Measurements from ENCODE around the gene WRNIP1. TPM values are rescaled to one million over a fixed set of nuclear protein-coding genes. Genes with fewer than 3 reads are reported as not detected.

Gene WRNIP1
- total RNA-seq, 1 experiment from 2014 or later: 51.7 TPM

- Mint-ChIP-seq H3K4me3 (ENCODE audit: unreplicated experiment) (peak overlapping the region; percentile 72), H3K27ac (ENCODE audit: unreplicated experiment) (no peak overlapping the region), H3K4me1 (ENCODE audit: low read depth, unreplicated experiment) (peaks cover 18% of the 10 kb centered on the region), H3K27me3 (ENCODE audit: insufficient read depth, unreplicated experiment) (no peaks in the 10 kb centered on the region), H3K9me3 (ENCODE audit: unreplicated experiment) (no peaks in the 10 kb centered on the region), H3K36me3 (ENCODE audit: insufficient read depth, unreplicated experiment) (peaks cover 5% of the 10 kb centered on the region)
- no peak for TF ChIP-seq CTCF (IDR thresholded peaks at IDR 0.05; ENCODE audit: insufficient read depth in 1 of 2, low read depth in 1 of 2, low read length in 1 of 2, severe bottlenecking in 1 of 2, unreplicated experiment in 1 of 2)
- Histone ChIP-seq H3K4me3 (ENCODE audit: low read depth, low read length) (peak overlapping the region; percentile 90; the same call in 1 of the 2 replicates), H3K9me3 (no peaks in the 10 kb centered on the region), H3K36me3 (ENCODE audit: control insufficient read depth, insufficient read depth, low read length) (no peaks in the 10 kb centered on the region), H3K27me3 (replicated peaks; ENCODE audit: control insufficient read depth, insufficient read depth, low read length) (no peaks in the 10 kb centered on the region), H3K4me1 (no peaks in the 10 kb centered on the region; the same call in 1 of the 2 replicates)
- CTCF ChIA-PET: interaction anchor here (0.6 to 0.9 kb wide), 2 partner anchors 23 to 169 kb away, joined by 3 to 7 read pairs; no protein-coding TSS in a partner anchor
- intact Hi-C loops (cut with micrococcal nuclease; ENCODE audit: unreplicated experiment): loop anchor here (10.0 kb wide), 1 partner anchor 297 kb away; the partner anchor contains the start of gene RIPK1
- BruUV-seq (replicated peaks): no TSS peak
- POLR2A ChIA-PET: interaction anchor here (0.6 kb wide), 1 partner anchor 256 kb away, joined by 3 read pairs; no protein-coding TSS in a partner anchor
- no peak for DNase-seq
These were observed 2.7 kb downstream of the WRNIP1 start for GRCh38 chr6:2767657-2768524.

GRCh38 chr6:2768696-2769095 is 3.5 kb downstream of the WRNIP1 start:
- BruUV-seq (replicated peaks): no TSS peak
- Histone ChIP-seq H3K4me3 (ENCODE audit: low read depth, low read length) (no peak overlapping the region), H3K4me1 (no peaks in the 10 kb centered on the region; the same call in 1 of the 2 replicates), H3K9me3 (no peaks in the 10 kb centered on the region), H3K36me3 (ENCODE audit: control insufficient read depth, insufficient read depth, low read length) (no peaks in the 10 kb centered on the region; the same call in 1 of the 2 replicates), H3K27me3 (replicated peaks; ENCODE audit: control insufficient read depth, insufficient read depth, low read length) (no peaks in the 10 kb centered on the region)
- Mint-ChIP-seq H3K4me1 (ENCODE audit: low read depth, unreplicated experiment) (peaks cover 18% of the 10 kb centered on the region), H3K4me3 (ENCODE audit: unreplicated experiment) (peak overlapping the region; percentile 72), H3K27ac (ENCODE audit: unreplicated experiment) (no peak overlapping the region), H3K9me3 (ENCODE audit: unreplicated experiment) (no peaks in the 10 kb centered on the region), H3K36me3 (ENCODE audit: insufficient read depth, unreplicated experiment) (peaks cover 5% of the 10 kb centered on the region), H3K27me3 (ENCODE audit: insufficient read depth, unreplicated experiment) (no peaks in the 10 kb centered on the region)
- intact Hi-C loops (cut with micrococcal nuclease; ENCODE audit: unreplicated experiment): loop anchor here (10.0 kb wide), 1 partner anchor 296 kb away; the partner anchor contains the start of gene RIPK1
- CTCF ChIA-PET: interaction anchor here (0.6 kb wide), 1 partner anchor 36 kb away, joined by 3 read pairs; no protein-coding TSS in a partner anchor
- DNase-seq: no peak
- POLR2A ChIA-PET: no interaction called here
- TF ChIP-seq CTCF (IDR thresholded peaks at IDR 0.05; ENCODE audit: insufficient read depth in 1 of 2, low read depth in 1 of 2, low read length in 1 of 2, severe bottlenecking in 1 of 2, unreplicated experiment in 1 of 2): no peak

GRCh38 chr6:2770171-2770570 is 5.0 kb downstream of the WRNIP1 start:
- no peak overlapping the region for H3K4me3 ChIP-seq (ENCODE audit: low read depth, low read length)
- intact Hi-C loops (cut with micrococcal nuclease; ENCODE audit: unreplicated experiment): no loop called here
- TF ChIP-seq CTCF (IDR thresholded peaks at IDR 0.05; ENCODE audit: insufficient read depth in 1 of 2, low read depth in 1 of 2, low read length in 1 of 2, severe bottlenecking in 1 of 2, unreplicated experiment in 1 of 2): no peak
- Mint-ChIP-seq H3K27me3 (ENCODE audit: insufficient read depth, unreplicated experiment) (no peaks in the 10 kb centered on the region), H3K27ac (ENCODE audit: unreplicated experiment) (no peak overlapping the region), H3K36me3 (ENCODE audit: insufficient read depth, unreplicated experiment) (peaks cover 5% of the 10 kb centered on the region), H3K4me3 (ENCODE audit: unreplicated experiment) (no peak overlapping the region), H3K4me1 (ENCODE audit: low read depth, unreplicated experiment) (peaks cover 18% of the 10 kb centered on the region), H3K9me3 (ENCODE audit: unreplicated experiment) (no peaks in the 10 kb centered on the region)
- ChIA-PET CTCF (no interaction called here), POLR2A (no interaction called here)
- no peaks in the 10 kb centered on the region; the same call in 1 of the 2 replicates for H3K4me1 ChIP-seq
- H3K27me3 ChIP-seq (replicated peaks; ENCODE audit: control insufficient read depth, insufficient read depth, low read length): no peaks in the 10 kb centered on the region
- no peak for DNase-seq
- no TSS peak for BruUV-seq (replicated peaks)
- no peaks in the 10 kb centered on the region; the same call in 1 of the 2 replicates for H3K36me3 ChIP-seq (ENCODE audit: control insufficient read depth, insufficient read depth, low read length)
- H3K9me3 ChIP-seq: no peaks in the 10 kb centered on the region
